A549 (cell line): ENCODE data around the gene NUAK1. TPM values are rescaled to one million over a fixed set of nuclear protein-coding genes. Genes with fewer than 3 reads are reported as not detected.

Experiments
- ATAC-seq, 2 experiments: fragments of 200-7000 bp in 1 of 2; fragments of >200 bp in 1 of 2; cut with Nextera tagmentation in 1 of 2; cut with Tn5 transposase in 1 of 2; 3 replicates each; pipeline versions ENCODE4 v1.8.0 to v1.9.1; 2018 to 2020; ENCODE audit warnings: mild to moderate bottlenecking in 1 of 2, moderate library complexity in 1 of 2
- CTCF ChIA-PET: fragments of 300-600 bp; sonication (Branson Sonifier 250); formaldehyde crosslinking; extraction: SDS; loops from one replicate; lab custom pipeline; 2021; ENCODE audit warnings: antibody characterized with exemption, inconsistent platforms; lab: Yijun Ruan, JAX
- POLR2A ChIA-PET: fragments of 350-600 bp; formaldehyde crosslinking; extraction: SDS; loops from one replicate; lab custom pipeline; 2021; ENCODE audit warnings: antibody characterized with exemption, inconsistent platforms; lab: Yijun Ruan, JAX
- DNase-seq, 2 experiments: peaks; one replicate each; pipeline versions ENCODE4 v3.0.0 to v3.0.0-alpha.2; 2011 to 2016; ENCODE audit warnings: low read depth in 1 of 2, low spot score in 1 of 2
- FAIRE-seq: peaks from 2 replicates; lab custom pipeline; 2011; peaks lifted over from hg19 to GRCh38; lab: Jason Lieb, UNC
- H3K27ac ChIP-seq, 2 experiments: fragments of >200 bp; sonication (Bioruptor Twin); formaldehyde crosslinking; 3 replicates each; pipeline ENCODE4 v1.5.1; 2016 to 2017
- H3K4me1 ChIP-seq: fragments of >200 bp; sonication (Bioruptor Twin); formaldehyde crosslinking; 3 replicates; pipeline ENCODE4 v1.6.1; 2016
- H3K4me2 ChIP-seq: fragments of >200 bp; sonication (Bioruptor Twin); formaldehyde crosslinking; 3 replicates; pipeline ENCODE4 v1.6.1; 2016
- H3K4me3 ChIP-seq: fragments of >200 bp; sonication (Bioruptor Twin); formaldehyde crosslinking; 3 replicates; pipeline ENCODE4 v1.5.1; 2016
- H3K9me3 ChIP-seq: fragments of >200 bp; sonication (Bioruptor Twin); formaldehyde crosslinking; 3 replicates; pipeline ENCODE4 v1.6.1; 2016
- CBX8 ChIP-seq: fragments of 200-600 bp; sonication (generic); IDR thresholded peaks from 2 replicates; pipeline ENCODE4 v1.6.1; 2016
- CHD2 ChIP-seq: fragments of 150-350 bp; IDR thresholded peaks from 2 replicates; pipeline ENCODE4 v1.6.1; 2014; ENCODE audit warnings: low read length; ENCODE audit not compliant: partially characterized antibody
- CHD4 ChIP-seq: fragments of 200-600 bp; sonication (generic); IDR thresholded peaks from 2 replicates; pipeline ENCODE4 v1.6.1; 2016; ENCODE audit warnings: antibody characterized with exemption, mild to moderate bottlenecking, borderline replicate concordance
- CTCF ChIP-seq: fragments of >200 bp; sonication (Bioruptor Twin); formaldehyde crosslinking; IDR thresholded peaks from 3 replicates; pipeline ENCODE4 v1.5.1; 2016
- EP300 ChIP-seq, 2 experiments: fragments of >200 bp; sonication (Bioruptor Twin); formaldehyde crosslinking; IDR thresholded peaks; 2 replicates in 1 of 2; 3 replicates in 1 of 2; pipeline ENCODE4 v1.6.1; 2016 to 2017
- FOSB ChIP-seq: fragments of 250-450 bp; sonication (Bioruptor Pico); IDR thresholded peaks from 2 replicates; pipeline ENCODE4 v1.5.0; 2020; ENCODE audit warnings: mild to moderate bottlenecking, moderate library complexity
- FOXS1 ChIP-seq: fragments of 250-450 bp; sonication (Bioruptor Pico); IDR thresholded peaks from 2 replicates; pipeline ENCODE4 v1.5.0; 2020; ENCODE audit warnings: mild to moderate bottlenecking, moderate library complexity
- HES2 ChIP-seq: fragments of >200 bp; sonication (Bioruptor Twin); formaldehyde crosslinking; IDR thresholded peaks from 2 replicates; pipeline ENCODE4 v1.6.1; 2016
- HMGXB4 ChIP-seq: fragments of 250-450 bp; sonication (Bioruptor Pico); IDR thresholded peaks from 2 replicates; pipeline ENCODE4 v1.5.0; 2021; ENCODE audit warnings: mild to moderate bottlenecking, moderate library complexity, borderline replicate concordance
- HOXA7 ChIP-seq: fragments of 250-450 bp; sonication (Bioruptor Pico); IDR thresholded peaks from 2 replicates; pipeline ENCODE4 v1.5.0; 2020; ENCODE audit warnings: mild to moderate bottlenecking, moderate library complexity
- HOXB13 ChIP-seq: fragments of 250-450 bp; sonication (Bioruptor Pico); IDR thresholded peaks from 2 replicates; pipeline ENCODE4 v1.5.0; 2020; ENCODE audit warnings: low read depth, mild to moderate bottlenecking, moderate library complexity
- HOXB5 ChIP-seq: fragments of 250-450 bp; sonication (Bioruptor Pico); IDR thresholded peaks from 2 replicates; pipeline ENCODE4 v1.5.0; 2020; ENCODE audit warnings: mild to moderate bottlenecking, moderate library complexity
- JUN ChIP-seq, 2 experiments: fragments of >200 bp; sonication (Bioruptor Twin); formaldehyde crosslinking; IDR thresholded peaks; 2 replicates in 1 of 2; 3 replicates in 1 of 2; pipeline ENCODE4 v1.6.1; 2016 to 2017
- KDM5A ChIP-seq: fragments of 200-600 bp; sonication (generic); IDR thresholded peaks from 2 replicates; pipeline ENCODE4 v1.6.1; 2016; ENCODE audit warnings: antibody characterized with exemption, mild to moderate bottlenecking
- MAX ChIP-seq: IDR thresholded peaks from 2 replicates; pipeline ENCODE4 v1.6.1; 2012
- PBX3 ChIP-seq: IDR thresholded peaks from 2 replicates; pipeline ENCODE4 v1.6.1; 2012
- RAD21 ChIP-seq, 2 experiments: fragments of >200 bp in 1 of 2; sonication (Bioruptor Twin) in 1 of 2; formaldehyde crosslinking in 1 of 2; IDR thresholded peaks in 1 of 2; conservative IDR thresholded peaks in 1 of 2; 2 replicates in 1 of 2; 3 replicates in 1 of 2; pipeline ENCODE4 v1.6.1; 2012 to 2018; ENCODE audit warnings: inconsistent platforms in 1 of 2
- RCOR1 ChIP-seq: fragments of 150-350 bp; IDR thresholded peaks from 2 replicates; pipeline ENCODE4 v1.6.1; 2014; ENCODE audit warnings: antibody characterized with exemption, low read length, low read depth
- REST ChIP-seq: fragments of 200-600 bp; sonication (generic); IDR thresholded peaks from 2 replicates; pipeline ENCODE4 v1.6.1; 2016; ENCODE audit warnings: antibody characterized with exemption, mild to moderate bottlenecking, moderate library complexity
- RFX5 ChIP-seq: fragments of 450-650 bp; IDR thresholded peaks from 2 replicates; pipeline ENCODE4 v1.7.1; 2014; ENCODE audit warnings: antibody characterized with exemption, mild to moderate bottlenecking, moderate library complexity
- USF2 ChIP-seq: fragments of 450-650 bp; IDR thresholded peaks from 2 replicates; pipeline ENCODE4 v1.6.1; 2014; ENCODE audit warnings: antibody characterized with exemption
- ZSCAN20 ChIP-seq: fragments of 250-450 bp; sonication (Bioruptor Pico); IDR thresholded peaks from 2 replicates; pipeline ENCODE4 v1.8.0; 2022; ENCODE audit warnings: mild to moderate bottlenecking, moderate library complexity
- whole genome bisulfite sequencing: methylation state at CpG from one replicate; pipeline ENCODE4 v1.1.6; 2017; ENCODE audit errors: missing lambda C conversion rate; 5-methylcytosine and 5-hydroxymethylcytosine counted together
- polyA plus RNA-seq, 4 experiments: library from polyadenylated mRNA; depleted of rRNA in 3 of 4; stranded (reverse); fragments of >200 nt; fragmentation: RNase III in 1 of 4; extraction: RNeasy Plus Mini Kit Qiagen cat#74134 plus additional on column Dnase treatment in 1 of 4; gene quantifications; 2 replicates in 3 of 4; 3 replicates in 1 of 4; pipeline ENCODE4 v1.2.3, GENCODE V29; 2011 to 2017

The NUAK1 gene
- polyA plus RNA-seq, 2 of the 4 experiments (the other 2 are of a cell fraction): 20.8 to 22.3 TPM

GRCh38 chr12:106042037-106042436 is 96.7 kb downstream of the NUAK1 start:
- no peak for FAIRE-seq
- 71% methylated on average over 4 of the region's 4 CpGs for WGBS
- Histone ChIP-seq H3K4me2 (no peak overlapping the region), H3K4me3 (no peak overlapping the region), H3K9me3 (no peaks in the 10 kb centered on the region), H3K4me1 (peaks cover 14% of the 10 kb centered on the region), H3K27ac (no peak overlapping the region)
- TF ChIP-seq KDM5A (no peak), JUN (IDR thresholded peaks at IDR 0.05) (no peak), CHD2 (no peak), HOXB13 (CRISPR knock-in tag) (no peak), MAX (no peak), FOXS1 (no peak), HOXA7 (CRISPR knock-in tag) (no peak), RCOR1 (no peak), REST (no peak), CBX8 (no peak), HOXB5 (no peak), RAD21 (conservative IDR thresholded peaks at IDR 0.05 in 1 of 2, IDR thresholded peaks at IDR 0.05 in 1 of 2) (no peak), HES2 (no peak)
- no peak for ATAC-seq
- ChIA-PET POLR2A (no interaction called here), CTCF (no interaction called here)
- DNase-seq: no peak

GRCh38 chr12:106040521-106040920 is 98.2 kb downstream of the NUAK1 start:
- no peak overlapping the region for H3K4me3 ChIP-seq
- H3K27ac ChIP-seq: peak overlapping the region in 1 of 2 experiments; percentile 13; a peak in 1 of 6 replicates
- H3K4me2 ChIP-seq: no peak overlapping the region
- ChIA-PET CTCF (interaction anchor here (1.2 kb wide), 1 partner anchor 38 kb away, joined by 3 read pairs; no protein-coding TSS in a partner anchor), POLR2A (no interaction called here)
- peaks cover 14% of the 10 kb centered on the region for H3K4me1 ChIP-seq
- WGBS: 86% methylated on average over 7 of the region's 7 CpGs
- TF ChIP-seq ZSCAN20 (no peak), HES2 (no peak), HMGXB4 (CRISPR knock-in tag) (no peak), CHD2 (no peak), JUN (IDR thresholded peaks at IDR 0.05) (no peak), CTCF (no peak), EP300 (IDR thresholded peaks at IDR 0.05) (no peak), RFX5 (no peak), USF2 (no peak), KDM5A (no peak), FOSB (CRISPR knock-in tag) (no peak), PBX3 (no peak), CHD4 (no peak), MAX (no peak)
- no peak for ATAC-seq
- H3K9me3 ChIP-seq: no peaks in the 10 kb centered on the region
- no peak for DNase-seq
- no peak for FAIRE-seq
